ENCODE results near the gene KCNIP2. TPM values are rescaled to one million over a fixed set of nuclear protein-coding genes. Genes with fewer than 3 reads are reported as not detected.

Gene KCNIP2
- total and polyA plus RNA-seq, 2 donors (not counting 1 experiment from before 2014, with no cell fraction given) = 0.37 to 1.8 TPM

DNA sequence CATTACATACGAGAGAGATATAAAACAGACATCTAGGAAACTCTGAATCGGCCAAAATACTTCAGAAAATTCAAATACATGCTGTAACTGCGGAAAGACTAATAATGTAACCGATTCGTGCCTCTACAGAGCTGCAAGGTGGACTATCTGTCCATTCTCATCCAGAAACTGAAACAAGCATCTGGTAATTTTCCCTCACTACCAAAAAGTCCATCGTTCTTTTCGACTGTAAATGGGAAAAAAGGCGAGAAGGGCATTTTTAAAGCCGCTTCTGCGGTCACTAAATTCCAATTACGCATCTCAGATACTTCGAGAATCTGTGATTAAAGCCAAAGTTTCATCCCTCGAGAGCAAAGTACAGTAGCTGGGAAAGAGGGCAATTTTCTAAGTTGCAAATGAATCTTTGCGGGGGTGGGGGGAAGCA, 26.7 kb downstream of the KCNIP2 start:
- no peaks in the 10 kb centered on the region for H3K36me3 ChIP-seq (ENCODE audit: control insufficient read depth, insufficient read depth, low read length)
- H3K9ac ChIP-seq (ENCODE audit: insufficient read depth, low read length) = peak overlapping the region; percentile 99
- TF ChIP-seq EZH2 (IDR thresholded peaks at IDR 0.05; ENCODE audit: low read length, missing control alignments) = no peak
- TF ChIP-seq, protein P1, sequence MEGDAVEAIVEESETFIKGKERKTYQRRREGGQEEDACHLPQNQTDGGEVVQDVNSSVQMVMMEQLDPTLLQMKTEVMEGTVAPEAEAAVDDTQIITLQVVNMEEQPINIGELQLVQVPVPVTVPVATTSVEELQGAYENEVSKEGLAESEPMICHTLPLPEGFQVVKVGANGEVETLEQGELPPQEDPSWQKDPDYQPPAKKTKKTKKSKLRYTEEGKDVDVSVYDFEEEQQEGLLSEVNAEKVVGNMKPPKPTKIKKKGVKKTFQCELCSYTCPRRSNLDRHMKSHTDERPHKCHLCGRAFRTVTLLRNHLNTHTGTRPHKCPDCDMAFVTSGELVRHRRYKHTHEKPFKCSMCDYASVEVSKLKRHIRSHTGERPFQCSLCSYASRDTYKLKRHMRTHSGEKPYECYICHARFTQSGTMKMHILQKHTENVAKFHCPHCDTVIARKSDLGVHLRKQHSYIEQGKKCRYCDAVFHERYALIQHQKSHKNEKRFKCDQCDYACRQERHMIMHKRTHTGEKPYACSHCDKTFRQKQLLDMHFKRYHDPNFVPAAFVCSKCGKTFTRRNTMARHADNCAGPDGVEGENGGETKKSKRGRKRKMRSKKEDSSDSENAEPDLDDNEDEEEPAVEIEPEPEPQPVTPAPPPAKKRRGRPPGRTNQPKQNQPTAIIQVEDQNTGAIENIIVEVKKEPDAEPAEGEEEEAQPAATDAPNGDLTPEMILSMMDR (conservative IDR thresholded peaks at IDR 0.05 in 1 of 2, IDR thresholded peaks at IDR 0.05 in 1 of 2; ENCODE audit: low read depth in 1 of 2, low read length in 2 of 2) = no peak
- no peaks in the 10 kb centered on the region for H3K9me3 ChIP-seq (ENCODE audit: control insufficient read depth, insufficient read depth, low read depth, low read length)
- H4K20me1 ChIP-seq (ENCODE audit: control insufficient read depth, extremely low read depth, insufficient read depth, low read length) = peaks cover 11% of the 10 kb centered on the region
- no peak for DNase-seq (ENCODE audit: low read depth in 2 of 2)
- H3K4me3 ChIP-seq (replicated peaks in 1 of 4; ENCODE audit: control extremely low read depth in 1 of 4, insufficient read depth in 1 of 4, low read depth in 3 of 4, low read length in 4 of 4) = peak overlapping the region; percentile 45 to 99 (median 96)
- peaks cover 63% of the 10 kb centered on the region for H3K79me2 ChIP-seq (ENCODE audit: control insufficient read depth, insufficient read depth, low read length)
- H2AFZ ChIP-seq (ENCODE audit: low read length) = no peak overlapping the region
- H3K4me1 ChIP-seq (ENCODE audit: control insufficient read depth, extremely low read depth, insufficient read depth, low read length) = peaks cover 13% of the 10 kb centered on the region
- no peaks in the 10 kb centered on the region for H3K27me3 ChIP-seq (ENCODE audit: control insufficient read depth, insufficient read depth, low read length)
- H3K4me2 ChIP-seq (ENCODE audit: extremely low read depth, insufficient read depth, low read length) = peak overlapping the region; percentile 20
- peak overlapping the region; percentile 98 for H3K27ac ChIP-seq (ENCODE audit: insufficient read depth, low read length)

DNA sequence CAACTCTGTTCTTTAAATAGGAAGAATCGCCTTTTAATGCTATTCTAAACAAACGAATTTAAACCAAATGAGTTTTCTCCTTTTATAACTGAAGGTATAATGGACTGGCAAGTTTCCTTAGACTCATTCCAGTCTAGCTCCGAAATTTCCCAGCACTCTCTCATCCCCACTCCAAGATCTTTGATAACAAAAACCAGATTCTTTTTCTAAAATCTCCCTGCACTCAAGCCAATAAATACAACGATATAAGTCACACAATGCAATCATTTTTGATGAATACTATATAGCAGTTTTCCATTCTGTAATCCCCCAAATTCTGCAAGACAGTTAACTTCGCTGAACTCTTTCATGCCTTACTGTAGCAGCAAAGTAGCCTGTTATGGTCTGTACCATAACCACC, 27.2 kb downstream of the KCNIP2 start:
- Histone ChIP-seq H2AFZ (ENCODE audit: low read length) (no peak overlapping the region), H3K9ac (ENCODE audit: insufficient read depth, low read length) (peak overlapping the region; percentile 26), H3K27me3 (ENCODE audit: control insufficient read depth, insufficient read depth, low read length) (no peaks in the 10 kb centered on the region), H3K27ac (ENCODE audit: insufficient read depth, low read length) (peak overlapping the region; percentile 33), H3K4me2 (ENCODE audit: extremely low read depth, insufficient read depth, low read length) (peak overlapping the region; percentile 20), H3K36me3 (ENCODE audit: control insufficient read depth, insufficient read depth, low read length) (no peaks in the 10 kb centered on the region), H3K79me2 (ENCODE audit: control insufficient read depth, insufficient read depth, low read length) (peaks cover 69% of the 10 kb centered on the region), H3K4me1 (ENCODE audit: control insufficient read depth, extremely low read depth, insufficient read depth, low read length) (peaks cover 13% of the 10 kb centered on the region), H3K4me3 (replicated peaks in 1 of 4; ENCODE audit: control extremely low read depth in 1 of 4, insufficient read depth in 1 of 4, low read depth in 3 of 4, low read length in 4 of 4) (peak overlapping the region; percentile 45 to 99 (median 96)), H3K9me3 (ENCODE audit: control insufficient read depth, insufficient read depth, low read depth, low read length) (no peaks in the 10 kb centered on the region), H4K20me1 (ENCODE audit: control insufficient read depth, extremely low read depth, insufficient read depth, low read length) (peaks cover 11% of the 10 kb centered on the region)
- no peak for TF ChIP-seq EZH2 (IDR thresholded peaks at IDR 0.05; ENCODE audit: low read length, missing control alignments)
- TF ChIP-seq, protein P1 (conservative IDR thresholded peaks at IDR 0.05 in 1 of 2, IDR thresholded peaks at IDR 0.05 in 1 of 2; ENCODE audit: low read depth in 1 of 2, low read length in 2 of 2) = no peak
- no peak for DNase-seq (ENCODE audit: low read depth in 2 of 2)

DNA sequence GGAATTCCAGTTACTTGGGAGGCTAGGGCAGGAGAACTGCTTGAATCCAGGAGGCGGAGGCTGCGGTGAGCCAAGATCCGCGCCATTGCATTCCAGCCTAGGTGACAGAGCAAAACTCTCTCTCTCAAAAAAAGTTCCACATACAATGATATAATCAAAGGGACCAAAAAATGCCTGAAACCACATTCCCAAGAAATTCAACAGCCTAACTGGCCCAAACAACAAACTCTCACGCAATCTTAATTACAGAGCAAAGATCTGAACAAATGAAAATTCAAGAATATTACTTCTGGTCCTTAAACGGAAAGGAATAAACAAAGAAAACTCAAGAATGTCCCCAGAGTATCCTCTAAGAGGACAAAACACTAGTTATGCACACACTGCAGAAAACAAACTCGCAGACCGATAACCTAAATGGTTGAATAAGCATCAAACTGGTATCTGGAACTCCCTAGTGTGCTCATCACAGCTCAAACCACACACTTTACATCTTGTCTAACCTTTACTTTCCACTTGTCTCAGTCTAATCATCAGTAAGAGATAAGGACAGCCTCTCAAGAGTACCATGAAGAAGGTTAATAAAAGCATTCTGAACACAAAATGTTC, 29.0 kb downstream of the KCNIP2 start:
- Histone ChIP-seq H3K9me3 (ENCODE audit: control insufficient read depth, insufficient read depth, low read depth, low read length) (no peaks in the 10 kb centered on the region), H3K4me1 (ENCODE audit: control insufficient read depth, extremely low read depth, insufficient read depth, low read length) (peaks cover 13% of the 10 kb centered on the region), H3K27ac (ENCODE audit: insufficient read depth, low read length) (peak overlapping the region; percentile 18), H3K4me3 (replicated peaks in 1 of 4; ENCODE audit: control extremely low read depth in 1 of 4, insufficient read depth in 1 of 4, low read depth in 3 of 4, low read length in 4 of 4) (peak overlapping the region; percentile 45 to 99 (median 96)), H3K27me3 (ENCODE audit: control insufficient read depth, insufficient read depth, low read length) (no peaks in the 10 kb centered on the region), H3K36me3 (ENCODE audit: control insufficient read depth, insufficient read depth, low read length) (no peaks in the 10 kb centered on the region), H3K9ac (ENCODE audit: insufficient read depth, low read length) (no peak overlapping the region), H2AFZ (ENCODE audit: low read length) (no peak overlapping the region), H4K20me1 (ENCODE audit: control insufficient read depth, extremely low read depth, insufficient read depth, low read length) (peaks cover 11% of the 10 kb centered on the region), H3K79me2 (ENCODE audit: control insufficient read depth, insufficient read depth, low read length) (peaks cover 84% of the 10 kb centered on the region), H3K4me2 (ENCODE audit: extremely low read depth, insufficient read depth, low read length) (peak overlapping the region; percentile 85)
- DNase-seq (ENCODE audit: low read depth in 2 of 2) = peak in 1 of 2 donors; percentile 51
- TF ChIP-seq EZH2 (IDR thresholded peaks at IDR 0.05; ENCODE audit: low read length, missing control alignments) = no peak
- TF ChIP-seq, protein P1 (conservative IDR thresholded peaks at IDR 0.05 in 1 of 2, IDR thresholded peaks at IDR 0.05 in 1 of 2; ENCODE audit: low read depth in 1 of 2, low read length in 2 of 2) = no peak

All from fibroblast of lung (primary cell).